MCF 10A (cell line): ENCODE data around the gene NANOS1. TPM values are rescaled to one million over a fixed set of nuclear protein-coding genes. Genes with fewer than 3 reads are reported as not detected.

Experiments
- BruUV-seq: library from RNA; stranded (reverse); fragments of 400-500 nt; replicated peaks from 2 replicates; lab custom pipeline; 2021; lab: Mats Ljungman, UMichigan
- CTCF ChIA-PET: fragments of 300-600 bp; sonication (Branson Sonifier 250); formaldehyde crosslinking; extraction: SDS; loops from one replicate; lab custom pipeline; 2021; ENCODE audit warnings: antibody characterized with exemption, inconsistent platforms; lab: Yijun Ruan, JAX
- POLR2A ChIA-PET: fragments of 300-600, 350-650 bp; sonication (Branson Sonifier 250); formaldehyde crosslinking; extraction: SDS; loops from one replicate; lab custom pipeline; 2020; ENCODE audit warnings: antibody characterized with exemption, inconsistent platforms; lab: Yijun Ruan, JAX
- DNase-seq: peaks from one replicate; pipeline ENCODE4 v3.0.0-alpha.2; 2018; ENCODE audit not compliant: unreplicated experiment
- H3K27ac Mint-ChIP-seq: one replicate; pipeline ENCODE4 v1.8.0; 2022; ENCODE audit warnings: mild to moderate bottlenecking, low read depth, mixed read lengths; ENCODE audit not compliant: unreplicated experiment
- H3K27me3 Mint-ChIP-seq: one replicate; pipeline ENCODE4 v1.8.0; 2022; ENCODE audit warnings: mixed read lengths; ENCODE audit not compliant: insufficient read depth, unreplicated experiment
- H3K36me3 Mint-ChIP-seq: one replicate; pipeline ENCODE4 v1.8.0; 2022; ENCODE audit warnings: mild to moderate bottlenecking, moderate library complexity, mixed read lengths; ENCODE audit not compliant: insufficient read depth, unreplicated experiment
- H3K4me1 Mint-ChIP-seq: one replicate; pipeline ENCODE4 v1.8.0; 2022; ENCODE audit warnings: mixed read lengths; ENCODE audit not compliant: insufficient read depth, unreplicated experiment
- H3K4me3 Mint-ChIP-seq: one replicate; pipeline ENCODE4 v1.8.0; 2022; ENCODE audit warnings: mild to moderate bottlenecking, moderate library complexity, mixed read lengths; ENCODE audit not compliant: unreplicated experiment
- H3K9me3 Mint-ChIP-seq: one replicate; pipeline ENCODE4 v1.8.0; 2022; ENCODE audit warnings: mixed read lengths; ENCODE audit not compliant: unreplicated experiment
- CTCF ChIP-seq: fragments of 200-600 bp; IDR thresholded peaks from one replicate; pipeline ENCODE4 v1.8.0; 2022; ENCODE audit warnings: antibody characterized with exemption, mild to moderate bottlenecking; ENCODE audit not compliant: unreplicated experiment
- intact Hi-C: fragments of 100-400 bp; cut with micrococcal nuclease; formaldehyde crosslinking; loops from 2 replicates; pipeline ENCODE4 v1.14.1; 2022
- total RNA-seq: library from RNA; stranded (reverse); gene quantifications from 2 replicates; pipeline ENCODE4 v1.2.3, GENCODE V29; 2022

Gene NANOS1
- total RNA-seq, 1 experiment from 2014 or later = 2.2 TPM

GRCh38 chr10:119022846-119023552, 6.5 kb upstream of the NANOS1 start:
- Mint-ChIP-seq H3K9me3 (no peaks in the 10 kb centered on the region), H3K4me3 (peak overlapping the region; percentile 12), H3K27me3 (no peaks in the 10 kb centered on the region), H3K4me1 (peaks cover 52% of the 10 kb centered on the region), H3K36me3 (no peaks in the 10 kb centered on the region), H3K27ac (peak overlapping the region; percentile 67)
- DNase-seq = peak; percentile 82
- POLR2A ChIA-PET = interaction anchor here (0.6 to 9.0 kb wide), 7 partner anchors 9 to 632 kb away, joined by 3 to 83 read pairs (median 8); partner anchors contain the start of genes CACUL1 and NANOS1
- CTCF ChIA-PET = interaction anchor here (0.6 to 1.6 kb wide), 4 partner anchors 8 to 421 kb away, joined by 3 to 5 read pairs (median 3); no protein-coding TSS in a partner anchor
- no peak for TF ChIP-seq CTCF
- BruUV-seq = no TSS peak
- intact Hi-C loops = loop anchor here (10.0 kb wide), 1 partner anchor 68 kb away; no protein-coding TSS in a partner anchor

- no peak for DNase-seq
- Mint-ChIP-seq H3K9me3 (no peaks in the 10 kb centered on the region), H3K36me3 (no peaks in the 10 kb centered on the region), H3K27ac (peak overlapping the region; percentile 67), H3K4me3 (peak overlapping the region; percentile 12), H3K27me3 (no peaks in the 10 kb centered on the region), H3K4me1 (peaks cover 52% of the 10 kb centered on the region)
- intact Hi-C loops = loop anchor here (10.0 kb wide), 1 partner anchor 69 kb away; no protein-coding TSS in a partner anchor
- ChIA-PET CTCF (interaction anchor here (0.6 to 1.6 kb wide), 4 partner anchors 17 to 420 kb away, joined by 3 read pairs; no protein-coding TSS in a partner anchor), POLR2A (interaction anchor here (0.6 to 9.0 kb wide), 5 partner anchors 8 to 269 kb away, joined by 3 to 83 read pairs (median 11); partner anchors contain the start of genes CACUL1 and NANOS1)
- BruUV-seq = no TSS peak
- no peak for TF ChIP-seq CTCF
Measured at GRCh38 chr10:119023553-119023868, 6.0 kb upstream of the NANOS1 start.

GRCh38 chr10:119024882-119025281, 4.6 kb upstream of the NANOS1 start:
- TF ChIP-seq CTCF = no peak
- Mint-ChIP-seq H3K27ac (no peak overlapping the region), H3K4me3 (no peak overlapping the region), H3K9me3 (no peaks in the 10 kb centered on the region), H3K36me3 (no peaks in the 10 kb centered on the region), H3K4me1 (peaks cover 52% of the 10 kb centered on the region), H3K27me3 (no peaks in the 10 kb centered on the region)
- DNase-seq = no peak
- ChIA-PET CTCF (interaction anchor here (0.6 to 1.6 kb wide), 3 partner anchors 71 to 456 kb away, joined by 3 to 4 read pairs (median 4); no protein-coding TSS in a partner anchor), POLR2A (interaction anchor here (1.6 to 9.0 kb wide), 3 partner anchors 7 to 270 kb away, joined by 4 to 83 read pairs (median 21); partner anchors contain the start of genes CACUL1 and NANOS1)
- BruUV-seq = no TSS peak
- intact Hi-C loops = loop anchor here (5.0 to 10.0 kb wide), 2 partner anchors 70 to 273 kb away; partner anchors contain the start of gene CACUL1

GRCh38 chr10:119025336-119025735, 4.2 kb upstream of the NANOS1 start:
- no peaks in the 10 kb centered on the region for H3K9me3 Mint-ChIP-seq
- ChIA-PET CTCF (interaction anchor here (0.5 to 1.6 kb wide), 6 partner anchors 19 to 457 kb away, joined by 3 to 4 read pairs (median 3); no protein-coding TSS in a partner anchor), POLR2A (interaction anchor here (0.7 to 9.0 kb wide), 3 partner anchors 19 to 272 kb away, joined by 3 to 83 read pairs (median 4); partner anchors contain the start of gene CACUL1)
- no peaks in the 10 kb centered on the region for H3K27me3 Mint-ChIP-seq
- no peak overlapping the region for H3K27ac Mint-ChIP-seq
- H3K4me3 Mint-ChIP-seq = no peak overlapping the region
- intact Hi-C loops = loop anchor here (5.0 to 10.0 kb wide), 2 partner anchors 71 to 273 kb away; partner anchors contain the start of gene CACUL1
- no peak for TF ChIP-seq CTCF
- no TSS peak for BruUV-seq
- no peaks in the 10 kb centered on the region for H3K36me3 Mint-ChIP-seq
- peak; percentile 88 for DNase-seq
- peaks cover 50% of the 10 kb centered on the region for H3K4me1 Mint-ChIP-seq
